BJ (cell line): ENCODE measurements around the gene ZNF552. TPM values are rescaled to one million over a fixed set of nuclear protein-coding genes. Genes with fewer than 3 reads are reported as not detected.
A peak's percentile ranks its signal among the peaks of the same experiment; 100 is the strongest.
"Not testable (repeated sequence)": the region's sequence is repeated elsewhere in the genome, so short reads cannot be mapped to it uniquely, and the experiment has no call there.

Experiments
- CTCF ChIA-PET: fragments of 350-600 bp; formaldehyde crosslinking; extraction: SDS; loops from one replicate; lab custom pipeline; 2021; ENCODE audit warnings: antibody characterized with exemption, inconsistent platforms; lab: Yijun Ruan, JAX
- POLR2A ChIA-PET: fragments of 300-600 bp; sonication (Branson Sonifier 250); formaldehyde crosslinking; extraction: SDS; loops from one replicate; lab custom pipeline; 2021; ENCODE audit warnings: antibody characterized with exemption; lab: Charles Lee
- DNase-seq: peaks from one replicate; pipeline ENCODE4 v3.0.0-alpha.2; 2011; ENCODE audit warnings: low read depth
- H3K27me3 ChIP-seq: 2 replicates; pipeline ENCODE4 v1.6.0; 2011; ENCODE audit warnings: low read length; ENCODE audit not compliant: control insufficient read depth, insufficient read depth
- H3K36me3 ChIP-seq: 2 replicates; pipeline ENCODE4 v1.5.1; 2011; ENCODE audit warnings: low read length; ENCODE audit not compliant: control insufficient read depth, insufficient read depth
- H3K4me3 ChIP-seq: 2 replicates; pipeline ENCODE4 v1.5.1; 2011; ENCODE audit warnings: low read depth, mild to moderate bottlenecking, control low read depth, low read length
- CTCF ChIP-seq: IDR thresholded peaks from 2 replicates; pipeline ENCODE4 v1.5.1; 2011; ENCODE audit warnings: low read depth, mild to moderate bottlenecking, control low read depth, inconsistent platforms, low read length, moderate library complexity; ENCODE audit not compliant: insufficient read depth
- polyA plus RNA-seq: library from polyadenylated mRNA; depleted of rRNA; stranded (reverse); fragments of >200 nt; gene quantifications from 2 replicates; pipeline ENCODE4 v1.2.3, GENCODE V29; 2011

The ZNF552 gene
- polyA plus RNA-seq, 1 experiment: 2.1 TPM

- Histone ChIP-seq H3K36me3 (peaks cover 3% of the 10 kb centered on the region), H3K27me3 (no peaks in the 10 kb centered on the region), H3K4me3 (no peak overlapping the region)
- DNase-seq: no peak
- POLR2A ChIA-PET: no interaction called here
- CTCF ChIA-PET: no interaction called here
- no peak for TF ChIP-seq CTCF
Observed at GRCh38 chr19:57841122-57841763, 26.5 kb upstream of the ZNF552 start.

- H3K36me3 ChIP-seq, H3K27me3 ChIP-seq, CTCF ChIA-PET, POLR2A ChIA-PET, H3K4me3 ChIP-seq, DNase-seq: not testable (repeated sequence)
Observed at GRCh38 chr19:57838622-57839191, 24.0 kb upstream of the ZNF552 start.

GRCh38 chr19:57836991-57837390 lies 22.3 kb upstream of the ZNF552 start:
- DNase-seq, CTCF ChIA-PET, H3K27me3 ChIP-seq, H3K4me3 ChIP-seq, H3K36me3 ChIP-seq, POLR2A ChIA-PET: not testable (repeated sequence)

GRCh38 chr19:57830071-57830602 lies 15.4 kb upstream of the ZNF552 start, which contains the start of gene ZNF587B:
Gene ZNF587B, plus strand, starts transcription at chr19:57830299. Its CDS starts 230 bp downstream, at chr19:57830529.
- CTCF ChIA-PET: no interaction called here
- TF ChIP-seq CTCF: peak; percentile 40
- peak within 1 kb of the TSS; percentile 46 for H3K4me3 ChIP-seq

GRCh38 chr19:57829316-57829715 lies 14.6 kb upstream of the ZNF552 start:
- no peak for DNase-seq
- H3K27me3 ChIP-seq: no peaks in the 10 kb centered on the region
- H3K36me3 ChIP-seq: no peaks in the 10 kb centered on the region; the same call in none of the 2 replicates
- CTCF ChIA-PET: no interaction called here
- POLR2A ChIA-PET: no interaction called here
- H3K4me3 ChIP-seq: no peak overlapping the region
- no peak for TF ChIP-seq CTCF

More at GRCh38 chr19:57830071-57830602, 15.4 kb upstream of the ZNF552 start, which contains the start of gene ZNF587B:
- POLR2A ChIA-PET: no interaction called here
- Histone ChIP-seq H3K27me3 (no peaks in the 10 kb centered on the region), H3K36me3 (no peaks in the 10 kb centered on the region; the same call in none of the 2 replicates)
- no peak for DNase-seq

- POLR2A ChIA-PET: interaction anchor here (0.6 to 0.7 kb wide), 2 partner anchors 10 to 328 kb away, joined by 3 to 24 read pairs; partner anchors contain the start of gene ZNF552
- CTCF ChIA-PET: no interaction called here
Observed at GRCh38 chr19:57825511-57825910, 10.8 kb upstream of the ZNF552 start.

GRCh38 chr19:57823608-57824007 lies 8.9 kb upstream of the ZNF552 start:
- DNase-seq, H3K27me3 ChIP-seq, POLR2A ChIA-PET, H3K4me3 ChIP-seq, H3K36me3 ChIP-seq, CTCF ChIA-PET: not testable (repeated sequence)

More at GRCh38 chr19:57825511-57825910, 10.8 kb upstream of the ZNF552 start:
- DNase-seq: no peak
- no peak overlapping the region for H3K4me3 ChIP-seq
- TF ChIP-seq CTCF: no peak
- no peaks in the 10 kb centered on the region for H3K27me3 ChIP-seq
- peaks cover 1% of the 10 kb centered on the region for H3K36me3 ChIP-seq

GRCh38 chr19:57823155-57823554 lies 8.4 kb upstream of the ZNF552 start:
- H3K36me3 ChIP-seq, POLR2A ChIA-PET, DNase-seq, H3K27me3 ChIP-seq, H3K4me3 ChIP-seq, CTCF ChIA-PET: not testable (repeated sequence)

- DNase-seq, CTCF ChIA-PET, H3K27me3 ChIP-seq, POLR2A ChIA-PET, H3K4me3 ChIP-seq, H3K36me3 ChIP-seq: not testable (repeated sequence)
Observed at GRCh38 chr19:57821501-57821900, 6.8 kb upstream of the ZNF552 start.
